T1000 (cell line): ENCODE data around the gene SNRPB2.

Source experiments
- DNase-seq: peaks from one replicate; lab custom pipeline; 2025; ENCODE audit warnings: mixed read lengths; lab: John Stamatoyannopoulos, UW

The SNRPB2 gene

DNA sequence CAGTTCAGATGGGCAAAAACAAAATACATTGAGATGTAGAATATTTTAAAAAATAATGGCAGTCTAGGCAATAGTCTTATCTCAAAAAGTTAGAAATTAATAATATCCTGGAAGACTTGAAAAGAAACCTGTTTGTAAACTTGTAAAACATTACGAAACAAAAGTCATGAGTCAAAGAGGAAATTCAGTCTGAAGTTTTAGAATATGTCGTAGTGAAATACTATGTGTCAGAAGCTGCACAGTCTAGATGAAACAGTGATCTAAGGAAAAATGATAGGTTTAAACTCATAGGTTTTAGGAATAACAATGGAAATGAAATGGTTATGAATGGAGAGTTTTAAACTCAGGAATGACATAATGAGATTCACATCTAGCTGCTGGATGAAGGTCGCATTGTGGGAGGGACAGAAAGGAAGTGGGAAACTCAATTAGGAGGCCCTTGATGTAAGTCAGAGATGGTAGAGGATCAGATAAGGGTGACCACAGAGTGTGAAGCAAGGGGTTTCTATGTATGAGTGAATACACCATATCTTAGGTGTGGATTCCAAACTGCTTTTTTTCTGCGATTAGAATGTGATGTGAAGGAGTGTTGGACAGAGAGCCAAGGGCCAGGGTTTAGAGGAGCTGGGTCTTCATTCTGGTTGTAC lies 2.8 kb downstream of the SNRPB2 start:
- no peak for DNase-seq

DNA sequence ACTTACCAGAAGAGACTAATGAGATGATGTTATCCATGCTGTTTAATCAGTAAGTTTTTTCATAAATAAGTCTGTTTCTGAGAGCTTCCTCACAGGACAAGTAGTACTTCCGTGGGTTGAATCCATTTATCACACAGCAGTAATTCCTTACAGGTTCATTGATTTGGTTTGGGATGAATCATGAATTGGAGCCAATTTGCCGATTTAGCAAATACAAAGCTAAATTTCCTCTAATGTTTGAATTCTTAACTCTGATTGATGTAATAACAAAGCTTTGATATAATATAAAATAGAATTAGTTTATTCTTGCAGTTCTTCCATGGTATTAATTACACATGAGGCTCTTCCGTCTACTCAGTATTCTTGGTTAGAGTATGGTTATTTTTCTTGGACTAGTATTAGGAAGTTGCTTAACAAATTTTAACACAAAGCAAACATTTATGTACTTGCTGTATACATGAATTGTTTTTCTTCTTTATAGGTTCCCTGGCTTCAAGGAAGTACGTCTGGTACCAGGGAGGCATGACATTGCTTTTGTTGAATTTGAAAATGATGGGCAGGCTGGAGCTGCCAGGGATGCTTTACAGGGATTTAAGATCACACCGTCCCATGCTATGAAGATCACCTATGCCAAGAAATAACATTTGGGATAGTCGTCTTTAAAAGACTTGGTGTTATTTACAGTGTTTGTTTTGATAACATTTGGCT lies 10.7 kb downstream of the SNRPB2 start:
- DNase-seq, result no peak

DNA sequence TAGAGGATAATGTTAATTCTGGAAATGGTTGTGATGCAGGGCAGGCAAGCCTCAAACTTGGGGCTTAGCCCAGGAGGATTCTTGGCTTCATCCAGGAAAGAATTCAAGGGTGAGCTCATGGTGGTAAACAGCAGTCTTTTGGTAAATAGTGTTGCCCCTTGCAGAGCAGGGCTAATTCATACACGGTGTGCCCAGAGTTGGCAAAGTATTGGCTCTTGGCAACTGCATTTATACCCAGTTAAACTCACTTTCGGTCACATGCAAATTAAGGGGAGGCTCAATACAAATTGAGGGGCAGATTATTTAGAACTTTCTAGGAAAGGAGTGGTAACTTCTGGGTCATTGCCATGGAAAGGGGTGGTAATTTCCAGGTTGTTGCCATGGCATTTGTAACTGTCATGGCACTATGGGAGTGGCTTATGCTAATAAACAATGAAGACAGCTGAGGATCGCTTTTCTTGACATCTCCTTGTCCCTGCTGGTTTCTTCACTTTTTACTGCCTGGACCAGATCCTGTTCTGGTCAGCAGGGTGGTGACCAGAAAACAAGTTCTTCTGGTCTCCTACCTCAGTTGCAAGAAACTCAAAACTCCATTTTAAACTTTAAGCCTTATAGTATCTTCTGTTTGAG lies 14.5 kb downstream of the SNRPB2 start:
- DNase-seq, result no peak

DNA sequence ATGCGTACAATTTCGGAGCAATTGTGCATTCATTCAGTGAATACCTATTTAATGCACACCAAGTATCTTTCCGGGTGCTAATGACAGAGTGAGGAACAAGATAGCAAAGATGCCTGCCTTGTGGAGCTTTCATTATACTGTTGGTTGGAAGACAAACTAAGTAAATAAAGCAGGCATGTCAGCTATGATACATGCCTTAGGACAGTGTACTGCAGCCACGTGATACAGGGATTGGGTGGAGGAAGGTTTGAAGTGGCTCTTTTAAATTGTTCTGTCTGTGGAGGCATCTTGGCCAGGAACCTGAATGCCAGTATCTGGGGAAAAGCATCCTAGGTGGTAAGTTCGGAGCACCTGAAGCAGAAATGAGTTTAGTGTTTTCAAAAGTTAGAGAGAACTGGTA lies 15.4 kb downstream of the SNRPB2 start:
- DNase-seq, result no peak

DNA sequence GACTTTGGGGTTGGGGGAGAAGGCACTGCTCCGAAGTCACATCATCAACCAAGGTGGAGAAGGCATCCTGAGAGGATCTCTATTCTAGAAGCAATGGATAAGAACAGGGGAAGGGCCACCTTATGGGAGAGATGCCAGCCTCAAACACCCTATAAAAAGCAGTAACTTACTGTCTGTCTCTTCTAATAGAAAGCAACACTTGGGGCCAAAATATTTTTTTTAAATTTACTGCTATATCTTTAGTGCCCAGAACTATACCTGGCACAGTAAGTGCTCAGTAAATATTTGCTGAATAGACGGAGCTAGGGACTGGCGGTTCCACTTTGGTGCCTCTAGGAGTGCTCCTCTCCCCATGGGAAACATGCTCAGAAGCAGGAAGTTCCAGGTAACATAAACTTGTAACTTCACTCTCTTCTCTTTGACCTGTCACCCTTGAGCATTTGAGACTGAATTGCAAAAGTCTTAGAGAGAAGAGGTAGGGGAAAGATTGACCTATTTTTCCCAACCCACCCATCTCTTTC lies 17.5 kb downstream of the SNRPB2 start:
- no peak for DNase-seq

DNA sequence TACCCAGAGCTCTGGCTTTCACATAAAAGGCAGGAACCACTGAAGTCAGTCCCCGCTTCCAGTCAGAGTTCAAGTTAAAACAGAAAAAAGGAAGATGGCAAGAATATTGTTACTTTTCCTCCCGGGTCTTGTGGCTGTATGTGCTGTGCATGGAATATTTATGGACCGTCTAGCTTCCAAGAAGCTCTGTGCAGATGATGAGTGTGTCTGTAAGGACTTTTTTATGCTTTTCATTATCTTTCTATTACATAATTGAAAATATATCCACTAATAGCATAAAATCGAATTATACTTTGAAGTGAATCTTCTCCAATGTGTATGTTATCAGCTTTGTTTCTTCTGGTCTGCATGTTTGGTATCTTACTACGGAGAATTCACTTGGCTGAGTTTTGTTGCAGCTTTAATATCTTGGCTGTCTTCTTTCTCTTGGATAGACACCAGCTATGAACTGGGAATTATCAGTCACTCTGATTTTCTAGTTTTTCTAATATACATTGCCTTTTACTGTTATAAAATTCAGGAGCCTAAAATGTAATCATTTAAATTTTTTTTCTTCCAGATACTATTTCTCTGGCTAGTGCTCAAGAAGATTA lies 18.6 kb downstream of the SNRPB2 start, which contains the start of gene OTOR:
TSS of gene OTOR (plus strand) at position 51 of the 593 bp plus-strand sequence. CDS start at position 95, 44 bp downstream.
- DNase-seq, result no peak

DNA sequence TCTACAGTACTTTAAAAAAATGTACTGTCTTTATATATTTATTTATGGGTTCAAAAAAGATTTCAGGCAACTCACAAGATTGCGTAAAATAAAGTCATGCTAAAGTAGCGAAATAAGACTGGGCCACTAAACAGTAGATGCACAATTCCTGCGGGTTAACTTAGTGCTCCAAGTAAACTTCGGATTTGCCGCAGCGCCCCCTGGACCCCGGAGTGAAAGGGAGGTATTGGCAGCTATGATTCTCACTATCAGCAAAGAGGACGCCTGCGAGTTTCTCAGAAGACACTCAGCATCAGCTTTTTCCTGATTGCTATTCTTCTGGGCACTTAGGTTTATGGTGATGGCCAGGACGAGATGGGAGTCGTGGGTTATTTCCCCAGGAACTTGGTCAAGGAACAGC lies 19.7 kb downstream of the SNRPB2 start:
- no peak for DNase-seq

DNA sequence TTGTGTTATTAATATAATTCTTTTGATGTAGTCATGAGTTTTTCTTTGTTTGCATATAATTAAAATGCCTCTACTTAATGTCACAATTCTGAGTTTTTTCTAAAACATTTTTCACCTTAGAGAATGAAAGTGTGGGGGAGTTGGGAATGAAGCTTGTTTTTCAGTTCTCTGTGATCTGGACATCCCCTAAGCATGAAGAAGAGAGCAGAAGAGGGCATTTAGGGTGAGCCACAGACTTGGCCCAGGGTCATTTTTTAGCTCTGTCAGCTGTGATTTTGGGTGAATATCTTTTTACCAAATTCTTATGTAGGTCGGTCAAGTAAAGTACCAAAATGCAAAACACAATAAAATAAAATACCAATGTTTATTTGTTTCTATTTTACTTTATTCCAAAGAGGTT lies 22.3 kb downstream of the SNRPB2 start:
- no peak for DNase-seq

DNA sequence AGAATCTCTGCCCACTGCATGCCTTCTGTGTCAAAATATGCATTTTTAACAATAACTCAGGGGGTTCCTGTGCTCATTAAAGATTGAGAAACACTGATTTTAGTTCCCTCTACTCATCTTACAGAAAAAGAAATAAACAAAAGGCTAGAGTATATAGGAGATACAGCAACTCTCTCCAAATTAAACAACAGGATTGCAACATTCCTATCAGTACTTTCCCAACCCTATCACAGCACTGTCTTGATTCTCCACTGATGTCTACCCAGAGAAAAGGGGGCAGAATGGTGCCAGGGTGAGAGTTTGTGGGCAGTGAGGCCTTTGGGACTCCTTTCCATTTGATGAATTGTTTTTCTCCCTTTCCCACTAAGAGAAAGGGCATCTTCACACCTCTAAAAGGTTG lies 23.1 kb downstream of the SNRPB2 start:
- no peak for DNase-seq

DNA sequence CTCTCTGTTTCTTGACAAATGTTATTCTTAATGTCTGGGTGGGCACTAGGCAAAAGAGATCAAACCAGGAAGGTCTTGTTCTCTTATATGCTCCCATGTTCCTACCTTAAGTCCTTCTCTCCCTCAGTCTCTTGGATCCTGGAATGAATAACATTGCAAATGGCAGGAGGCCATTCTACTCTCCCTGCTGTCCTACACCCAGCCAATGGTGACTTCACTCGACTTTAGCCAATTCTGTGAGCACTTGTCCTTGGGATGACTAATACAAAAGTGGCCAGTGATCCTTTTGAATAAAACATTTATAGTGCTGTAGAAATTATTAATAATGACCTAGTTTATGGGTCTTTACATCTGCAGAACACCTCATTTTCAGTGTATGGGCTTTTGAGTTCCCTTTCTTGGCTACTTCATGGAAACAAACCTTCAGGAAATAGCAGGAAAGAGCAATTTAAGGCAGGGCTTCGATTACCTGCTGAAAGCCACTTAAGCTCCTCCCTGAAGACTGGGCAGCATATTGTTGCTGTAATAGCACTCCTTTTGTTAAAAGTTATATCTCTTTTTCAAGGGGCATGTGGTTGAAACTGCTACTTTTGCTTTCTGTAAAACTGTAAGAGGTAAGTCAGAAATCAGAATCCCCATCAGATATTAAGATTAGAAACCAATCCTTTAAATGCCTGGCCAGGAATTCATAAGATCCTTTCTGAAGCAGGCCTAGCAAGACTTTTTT lies 28.8 kb downstream of the SNRPB2 start:
- DNase-seq, result no peak

DNA sequence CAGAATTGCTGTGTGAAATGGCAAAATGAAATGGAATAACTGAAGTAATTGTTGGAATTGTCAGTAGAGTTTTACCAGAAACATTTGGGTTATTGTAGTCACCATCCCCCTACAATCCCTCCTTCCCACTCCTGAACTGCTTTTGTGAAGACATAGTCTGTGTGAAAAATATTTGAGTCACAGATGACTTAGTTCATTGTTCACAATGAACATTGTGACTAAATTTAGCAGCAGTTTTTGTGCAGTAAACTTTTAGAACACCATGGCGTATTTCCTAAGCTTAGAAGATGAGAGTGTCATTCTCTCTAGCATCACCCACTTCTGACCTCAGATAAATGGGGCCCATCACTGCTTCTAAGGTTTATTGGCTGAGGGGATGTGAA lies 29.3 kb downstream of the SNRPB2 start:
- no peak for DNase-seq

DNA sequence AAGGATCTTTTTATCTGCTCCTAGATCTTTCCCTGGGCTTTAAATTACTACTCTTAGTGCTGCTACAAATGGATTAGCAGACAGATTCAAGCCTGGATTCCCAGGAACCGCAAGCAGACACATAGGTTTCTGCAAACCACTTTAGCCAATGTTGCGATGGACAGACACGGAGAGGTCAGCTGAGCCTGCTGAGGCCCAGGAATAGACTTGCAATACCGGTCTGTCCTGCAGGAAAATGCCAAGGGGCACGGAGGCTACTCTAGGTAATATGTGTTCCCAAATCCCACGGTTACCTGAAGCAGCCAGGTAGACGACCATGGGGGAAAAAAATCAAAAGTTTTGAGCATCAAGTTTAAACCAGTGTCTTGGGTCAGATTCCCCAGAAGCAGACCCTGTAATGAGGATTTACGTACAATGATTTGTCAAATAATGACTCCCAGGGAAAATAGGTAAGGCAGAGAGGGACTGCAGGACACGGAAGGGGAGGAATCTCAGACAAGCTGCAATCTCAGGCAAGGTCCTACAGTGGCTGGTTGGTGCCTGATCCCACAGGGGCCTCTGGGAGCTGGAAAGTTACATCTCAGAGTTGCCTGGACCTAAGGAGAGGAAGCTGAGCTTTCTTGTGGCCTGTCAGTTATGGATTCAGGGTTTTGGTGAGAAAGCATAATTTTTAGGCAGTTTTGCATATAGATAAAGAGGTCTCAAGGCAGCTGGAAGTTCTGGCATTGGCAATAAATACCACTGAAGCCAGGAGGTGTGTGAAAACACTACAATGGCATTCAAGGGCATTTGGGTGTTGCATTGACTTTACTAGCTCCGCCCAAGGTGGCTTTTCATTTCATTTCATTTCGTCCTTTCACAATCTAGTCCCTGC lies 30.8 kb downstream of the SNRPB2 start:
- DNase-seq, result no peak

DNA sequence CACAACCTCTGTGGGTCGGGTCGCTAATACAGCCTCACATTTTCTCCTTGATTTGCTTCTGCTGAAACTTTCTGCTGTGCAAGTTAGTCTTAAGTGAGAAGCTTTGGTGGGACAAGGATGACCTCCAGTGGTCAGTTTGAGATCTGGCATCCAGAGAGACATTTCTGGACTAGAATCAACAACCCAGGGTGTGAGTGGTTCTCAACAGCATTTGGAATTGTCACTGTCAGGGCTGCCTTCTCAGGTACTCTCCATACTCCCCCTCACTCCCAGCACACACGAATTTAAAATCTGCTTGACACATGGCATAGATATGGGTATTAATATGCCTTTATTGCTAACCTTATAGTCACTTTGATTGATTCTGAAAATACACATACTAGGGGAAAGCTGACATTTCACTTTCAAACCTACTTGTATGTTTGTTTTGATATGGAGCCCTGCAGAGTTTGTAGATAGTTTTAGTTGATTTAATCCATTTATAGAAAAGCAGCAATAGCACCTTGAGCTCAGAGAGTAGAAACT lies 31.5 kb downstream of the SNRPB2 start:
- DNase-seq, result peak; percentile 18

DNA sequence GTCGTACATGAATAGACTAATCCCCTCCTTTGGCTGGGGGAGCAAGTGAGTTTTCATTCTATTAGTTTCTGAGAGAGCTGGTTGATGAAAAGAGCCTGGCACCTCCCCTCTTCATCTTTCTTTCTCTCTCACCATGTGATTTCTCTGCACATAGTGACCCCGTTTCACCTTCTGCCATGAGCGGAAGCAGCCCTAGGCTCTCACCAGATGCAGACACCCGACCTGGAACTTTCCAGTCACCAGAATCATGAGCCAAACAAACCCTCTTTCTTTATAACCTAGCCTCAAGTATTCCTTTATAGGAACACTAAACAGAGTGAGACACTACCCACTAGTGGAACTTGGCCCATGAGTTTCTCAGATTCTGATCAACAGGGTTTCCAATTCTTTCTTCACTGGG lies 34.7 kb downstream of the SNRPB2 start:
- DNase-seq, result no peak

DNA sequence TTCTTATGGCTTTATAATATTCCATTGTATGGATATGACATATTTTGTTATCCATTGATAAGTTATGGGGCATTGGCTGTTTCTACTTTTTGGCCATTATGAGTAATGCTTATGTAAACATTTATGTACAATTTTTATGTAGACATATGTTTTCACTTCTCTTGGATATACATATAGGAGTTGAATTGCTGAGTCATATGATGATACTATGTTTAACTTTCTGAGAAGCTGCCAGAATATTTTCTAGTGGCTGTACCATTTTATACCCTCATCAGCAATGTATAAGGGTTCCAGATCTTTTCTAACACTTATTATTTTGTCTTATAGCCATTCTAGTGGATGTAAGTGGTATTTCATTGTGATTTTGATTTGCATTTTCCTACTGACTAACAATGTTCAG lies 41.4 kb downstream of the SNRPB2 start:
- DNase-seq, result no peak

DNA sequence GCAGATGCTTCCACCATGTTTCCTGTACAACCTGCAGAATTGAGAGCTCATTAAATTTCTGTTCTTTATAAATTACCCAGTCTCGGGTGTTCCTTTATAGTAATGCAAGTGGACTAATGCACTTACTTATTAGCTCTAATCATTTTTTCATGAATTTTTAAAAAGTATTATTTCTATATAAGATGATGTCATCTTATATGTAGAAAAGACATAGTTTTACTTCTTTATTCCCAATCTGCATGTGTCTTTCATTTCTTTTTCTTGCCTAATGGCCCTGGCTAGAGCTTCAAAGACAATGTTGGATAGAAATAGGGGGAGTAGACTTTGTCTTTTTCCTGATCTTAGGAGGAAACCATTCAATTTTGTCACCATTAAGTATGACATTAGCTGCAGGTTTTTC lies 46.1 kb downstream of the SNRPB2 start:
- DNase-seq, result no peak

DNA sequence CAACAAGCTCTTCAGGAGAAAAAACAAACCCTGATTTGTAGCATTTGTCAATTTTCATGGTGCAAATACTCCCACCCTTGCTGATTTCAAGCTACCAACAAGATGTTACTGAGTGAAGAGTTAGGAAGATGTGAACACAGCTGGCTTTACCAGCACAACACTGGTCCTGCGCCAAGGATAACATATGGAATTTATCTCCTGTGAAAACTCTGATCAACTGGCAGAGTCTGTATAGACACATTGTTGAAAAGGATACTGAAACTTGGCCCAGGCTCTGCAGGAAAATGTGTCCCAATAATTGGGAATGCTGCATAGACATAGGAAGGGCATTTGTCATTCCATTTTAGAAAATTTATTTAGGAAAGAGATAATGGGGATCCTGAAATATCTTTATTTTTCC lies 47.3 kb downstream of the SNRPB2 start:
- DNase-seq, result no peak

DNA sequence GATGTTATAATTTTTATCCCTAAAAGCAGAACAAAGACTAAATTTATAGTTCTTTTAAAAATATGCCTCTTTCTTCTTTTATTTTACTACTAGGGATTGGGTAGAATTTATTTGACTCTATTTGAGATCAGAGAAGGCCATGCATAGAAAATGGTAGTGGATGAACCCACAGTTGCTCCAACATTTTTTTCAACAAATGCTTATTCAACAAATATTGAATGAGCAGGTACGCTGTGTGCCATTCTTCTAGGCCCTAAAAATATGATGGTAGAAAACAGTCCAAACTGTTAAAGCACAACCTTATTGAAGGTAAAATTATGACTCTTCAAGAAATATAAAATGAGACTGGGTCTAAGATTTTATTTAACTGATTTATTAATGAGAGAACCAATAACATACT lies 48.3 kb downstream of the SNRPB2 start:
- no peak for DNase-seq

DNA sequence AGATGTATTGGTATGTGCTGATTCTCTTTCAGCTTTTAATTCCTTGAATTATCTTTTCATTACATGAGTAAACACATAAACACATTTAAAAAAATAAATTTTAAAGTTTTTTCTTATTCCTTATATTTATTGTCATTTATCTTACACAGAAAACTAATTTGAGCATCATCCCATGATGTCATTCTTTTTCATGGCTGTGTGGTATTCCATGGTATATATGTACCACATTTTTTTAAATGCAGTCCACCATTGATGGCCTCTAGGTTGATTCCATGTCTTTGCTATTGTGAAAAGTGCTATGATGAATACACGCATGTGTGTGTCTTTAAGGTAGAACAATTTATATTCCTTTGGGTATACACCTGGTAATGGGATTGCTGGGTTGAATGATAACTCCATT lies 51.7 kb downstream of the SNRPB2 start:
- DNase-seq, result no peak

DNA sequence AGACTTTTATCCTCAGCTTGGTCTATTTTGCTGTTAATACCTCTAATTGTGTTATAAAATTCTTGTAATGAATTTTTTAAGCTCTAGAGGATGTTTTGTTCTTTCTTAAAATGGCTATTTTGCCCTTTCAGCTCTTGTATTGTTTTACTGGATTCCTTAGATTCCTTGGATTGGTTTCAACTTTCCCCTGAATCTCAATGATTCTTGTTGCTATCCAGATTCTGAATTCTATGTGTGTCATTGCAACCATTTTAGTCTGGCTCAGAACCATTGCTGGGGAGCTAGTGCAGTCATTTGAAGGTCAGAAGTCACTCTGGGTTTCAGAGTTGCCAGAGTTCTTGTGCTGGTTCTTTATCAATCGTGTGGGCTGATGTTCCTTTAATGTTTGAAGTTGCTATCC lies 55.4 kb downstream of the SNRPB2 start:
- no peak for DNase-seq
